ENCODE results near the gene FKBP6. TPM values are rescaled to one million over a fixed set of nuclear protein-coding genes. Genes with fewer than 3 reads are reported as not detected.
"Not testable (repeated sequence)": the region's sequence is repeated elsewhere in the genome, so short reads cannot be mapped to it uniquely, and the experiment has no call there.

FKBP6 gene
- total RNA-seq, 1 donor from 2014 or later = not detected

GRCh38 chr7:73351447-73352167 lies 23.6 kb downstream of the FKBP6 start:
- ATAC-seq (no peak), DNase-seq (no peak)
- intact Hi-C loops (cut with micrococcal nuclease) = no loop called here

DNA sequence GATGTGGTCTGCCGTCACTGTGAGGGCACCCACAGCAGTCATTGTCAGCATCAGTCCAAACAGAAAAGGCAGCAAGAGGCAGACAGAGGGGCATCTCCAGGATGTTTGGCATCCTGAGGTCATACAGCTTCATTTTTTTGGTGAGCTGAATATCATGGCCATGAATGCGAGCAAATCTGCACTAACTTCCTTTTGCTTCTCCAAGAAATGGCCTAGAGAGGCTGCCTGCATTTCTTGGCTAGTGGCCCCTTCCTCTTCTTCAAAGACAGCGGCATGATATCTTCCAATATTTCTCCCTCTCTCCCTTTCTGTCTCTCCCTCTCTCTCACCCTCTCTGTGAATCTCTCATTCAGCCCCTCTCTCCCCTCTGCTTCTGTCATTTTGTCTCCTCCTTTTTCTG lies 24.8 kb downstream of the FKBP6 start:
- intact Hi-C loops (cut with micrococcal nuclease) = no loop called here
- DNase-seq (no peak), ATAC-seq (no peak)

- DNase-seq (no peak), ATAC-seq (no peak)
- intact Hi-C loops (cut with micrococcal nuclease) = no loop called here
Observed at GRCh38 chr7:73353243-73353642, 25.3 kb downstream of the FKBP6 start.

DNA sequence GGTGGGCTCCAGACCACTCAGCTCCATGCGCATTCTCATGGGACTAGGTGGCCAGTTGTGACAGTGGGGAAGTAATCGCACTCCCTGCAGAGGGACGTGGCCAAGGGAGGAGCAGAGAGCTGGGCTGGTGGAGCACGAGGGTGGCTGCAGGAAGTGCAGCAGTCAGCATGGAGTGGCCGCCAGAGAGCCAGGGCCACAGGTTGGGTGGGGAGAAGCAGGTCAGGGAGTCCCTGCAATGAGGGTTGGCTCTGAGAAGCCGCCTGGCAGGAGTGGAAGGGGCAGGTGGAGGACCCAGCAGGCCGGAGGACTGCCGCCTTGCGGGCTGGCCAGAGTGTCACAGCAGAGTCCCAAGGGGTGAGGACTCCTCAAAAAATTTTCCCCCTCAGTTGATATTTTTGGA lies 26.2 kb downstream of the FKBP6 start:
- DNase-seq (no peak), ATAC-seq (no peak)
- intact Hi-C loops (cut with micrococcal nuclease) = no loop called here

GRCh38 chr7:73354821-73355220 lies 26.9 kb downstream of the FKBP6 start:
- ATAC-seq = no peak
- no peak for DNase-seq
- intact Hi-C loops (cut with micrococcal nuclease) = no loop called here

DNA sequence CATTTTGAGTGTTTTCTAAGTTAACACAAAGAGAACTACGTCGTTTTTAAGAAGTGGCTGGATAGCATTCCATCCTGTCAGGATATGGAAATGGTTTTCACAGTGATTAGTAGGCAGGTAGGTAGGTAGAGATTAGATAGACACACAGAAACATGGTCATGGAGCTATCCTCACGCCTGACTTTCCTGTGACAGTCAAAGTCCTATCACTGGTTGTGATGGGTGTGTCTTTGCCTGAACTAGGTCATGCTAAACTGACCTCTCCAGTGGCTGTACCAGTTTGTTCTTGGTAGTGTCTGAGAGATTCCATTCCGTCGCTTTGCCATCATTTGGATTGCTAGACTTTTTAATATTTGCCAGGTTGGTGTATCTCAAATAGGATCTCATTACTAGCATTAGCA lies 28.2 kb downstream of the FKBP6 start:
- ATAC-seq (no peak), DNase-seq (no peak)
- intact Hi-C loops (cut with micrococcal nuclease) = no loop called here

GRCh38 chr7:73358590-73359275 lies 30.8 kb downstream of the FKBP6 start:
- intact Hi-C loops (cut with micrococcal nuclease) = no loop called here
- no peak for ATAC-seq
- no peak for DNase-seq

DNA sequence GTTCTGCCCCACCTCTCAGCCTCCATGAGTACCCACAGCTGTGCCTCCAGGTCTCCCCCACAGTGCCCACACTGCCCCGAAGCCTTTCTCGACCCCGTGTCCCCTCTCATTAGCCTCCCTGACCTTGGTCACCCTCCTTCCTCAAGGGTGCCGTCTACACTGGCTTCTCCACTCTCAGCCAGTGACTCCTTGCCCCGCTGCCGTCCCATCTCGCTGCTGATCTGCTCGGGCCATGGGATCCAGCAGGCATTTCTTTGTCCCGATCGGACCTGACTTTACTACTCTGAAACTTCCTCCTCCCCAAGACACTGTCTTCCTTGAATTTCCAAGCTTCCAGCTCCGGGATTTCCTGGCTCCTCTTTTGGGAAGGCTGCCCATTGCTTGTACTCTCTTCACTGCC lies 31.3 kb downstream of the FKBP6 start:
- ATAC-seq = no peak
- no peak for DNase-seq
- intact Hi-C loops (cut with micrococcal nuclease) = no loop called here

DNA sequence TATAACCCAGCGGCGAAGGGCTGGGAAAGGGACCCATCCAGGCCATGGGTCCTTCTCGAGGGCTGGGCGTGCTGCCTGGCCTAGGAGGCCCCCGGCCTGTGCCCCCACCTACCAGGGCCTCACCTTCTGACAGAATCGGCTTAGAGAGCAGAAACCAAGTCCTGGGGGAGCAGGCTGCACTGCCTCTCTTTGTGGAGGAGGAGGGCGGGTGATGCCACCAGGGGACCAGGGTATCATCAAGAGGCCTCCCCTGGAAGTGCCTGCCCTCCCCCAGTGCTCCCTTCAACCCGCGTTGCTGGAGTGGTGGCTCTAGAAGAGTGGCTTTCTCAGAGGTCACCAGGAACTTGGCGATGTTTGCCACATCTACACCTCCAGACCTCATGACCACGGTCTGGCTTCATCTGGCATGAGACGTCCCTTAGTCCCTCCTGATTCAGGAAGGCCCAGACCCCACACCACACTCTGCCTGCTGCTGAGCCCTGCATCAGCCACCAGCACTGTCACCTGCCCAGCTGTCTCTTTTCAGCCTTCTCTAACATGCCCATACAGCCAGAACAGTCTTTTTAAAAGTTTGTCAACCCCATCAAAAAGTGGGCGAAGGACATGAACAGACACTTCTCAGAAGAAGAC lies 31.9 kb downstream of the FKBP6 start:
- intact Hi-C loops (cut with micrococcal nuclease) = no loop called here
- DNase-seq = no peak
- ATAC-seq = no peak

DNA sequence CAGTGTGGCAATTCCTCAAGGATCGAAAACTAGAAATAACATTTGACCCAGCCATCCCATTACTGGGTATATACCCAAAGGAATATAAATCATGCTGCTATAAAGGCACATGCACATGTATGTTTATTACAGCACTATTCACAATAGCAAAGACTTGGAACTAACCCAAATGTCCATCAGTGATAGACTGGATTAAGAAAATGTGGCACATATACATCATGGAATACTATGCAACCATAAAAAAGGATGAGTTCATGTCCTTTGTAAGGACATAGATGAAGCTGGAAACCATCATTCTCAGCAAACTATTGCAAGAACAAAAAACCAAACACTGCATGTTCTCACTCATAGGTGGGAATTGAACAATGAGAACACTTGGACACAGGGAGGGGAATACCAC lies 32.6 kb downstream of the FKBP6 start:
- intact Hi-C loops (cut with micrococcal nuclease); ATAC-seq; DNase-seq: not testable (repeated sequence)

- ATAC-seq (no peak), DNase-seq (no peak)
- intact Hi-C loops (cut with micrococcal nuclease) = no loop called here
Observed at GRCh38 chr7:73363225-73364005, 35.5 kb downstream of the FKBP6 start.

- ATAC-seq = peak; percentile 38
- DNase-seq = no peak
- intact Hi-C loops (cut with micrococcal nuclease) = no loop called here
Observed at GRCh38 chr7:73364006-73364728, 36.2 kb downstream of the FKBP6 start.

GRCh38 chr7:73366127-73366526 lies 38.2 kb downstream of the FKBP6 start:
- intact Hi-C loops (cut with micrococcal nuclease) = no loop called here
- no peak for ATAC-seq
- DNase-seq = no peak

GRCh38 chr7:73366990-73367389 lies 39.0 kb downstream of the FKBP6 start:
- intact Hi-C loops (cut with micrococcal nuclease) = no loop called here
- DNase-seq (no peak), ATAC-seq (no peak)

- DNase-seq (no peak), ATAC-seq (no peak)
- intact Hi-C loops (cut with micrococcal nuclease) = no loop called here
Observed at GRCh38 chr7:73369009-73369408, 41.0 kb downstream of the FKBP6 start.

- ATAC-seq = no peak
- intact Hi-C loops (cut with micrococcal nuclease) = no loop called here
Observed at GRCh38 chr7:73369622-73370021, 41.7 kb downstream of the FKBP6 start.

DNA sequence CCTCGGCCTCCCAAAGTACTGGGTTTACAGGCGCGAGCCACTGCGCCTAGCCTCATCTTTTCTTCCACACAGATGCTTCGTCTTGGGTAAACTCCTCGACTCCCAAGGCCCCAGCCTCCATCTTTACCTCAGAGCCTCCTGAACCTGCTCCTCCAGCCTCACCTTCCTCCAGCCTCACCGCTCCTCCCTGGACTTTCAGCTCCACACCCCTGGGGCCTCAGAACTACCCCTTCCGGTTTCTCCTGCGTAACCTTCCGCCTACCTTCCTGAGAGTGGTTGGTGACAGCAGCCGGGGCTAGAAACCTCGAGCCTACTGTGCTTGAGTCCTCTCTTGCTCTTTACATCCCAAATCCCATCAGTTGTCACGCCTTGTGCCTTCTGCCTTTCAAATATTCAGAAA lies 45.8 kb downstream of the FKBP6 start:
- intact Hi-C loops (cut with micrococcal nuclease) = no loop called here
- ATAC-seq = no peak

More at GRCh38 chr7:73369622-73370021, 41.7 kb downstream of the FKBP6 start:
- no peak for DNase-seq

DNA sequence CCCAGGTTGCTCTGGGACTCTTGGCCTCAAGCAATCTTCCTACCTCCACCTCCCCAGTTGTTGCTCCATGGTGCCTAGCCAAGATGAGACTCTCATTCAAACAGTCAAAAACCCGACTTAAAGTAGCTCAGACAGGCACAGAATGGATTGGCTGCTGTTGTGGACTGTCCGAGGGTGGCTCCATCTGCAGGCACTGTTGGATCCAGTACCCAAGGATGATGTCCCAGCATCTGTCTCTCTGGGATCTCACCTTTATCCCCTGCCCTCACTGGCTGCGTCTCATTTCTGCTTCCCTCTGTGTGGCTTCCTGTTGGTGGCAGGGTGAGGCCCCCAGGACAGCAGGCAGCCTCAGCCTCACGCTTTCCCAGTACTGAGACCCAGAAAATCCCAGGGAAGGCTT lies 48.3 kb downstream of the FKBP6 start:
- DNase-seq; intact Hi-C loops (cut with micrococcal nuclease); ATAC-seq: not testable (repeated sequence)

More for the DNA sequence above, 45.8 kb downstream of the FKBP6 start:
- DNase-seq = no peak

All from left ventricle myocardium superior (tissue), 1 donor.